Activated CD8-positive, alpha-beta T cell treated with anti-CD3 and anti-CD28 coated beads, Interleukin-2, amount 10 ng/mL, durations not matched to agents 7 days and 5 days (primary cell): ENCODE data around the gene UNG. TPM values are rescaled to one million over a fixed set of nuclear protein-coding genes. Genes with fewer than 3 reads are reported as not detected.
"Not testable (repeated sequence)": the region's sequence is repeated elsewhere in the genome, so short reads cannot be mapped to it uniquely, and the experiment has no call there.

Source experiments
- ATAC-seq: fragments of 150-1000 bp; cut with Tn5 transposase; one replicate; pipeline ENCODE4 v1.10.0; 2021; ENCODE audit warnings: moderate library complexity
- CTCF ChIA-PET: fragments of 350-600 bp; sonication (Branson Sonifier 250); formaldehyde crosslinking; loops from one replicate; lab custom pipeline; 2021; ENCODE audit warnings: antibody characterized with exemption; lab: Charles Lee
- POLR2A ChIA-PET: fragments of 350-600 bp; sonication (Branson Sonifier 250); formaldehyde crosslinking; loops from one replicate; lab custom pipeline; 2021; ENCODE audit warnings: antibody characterized with exemption; lab: Charles Lee
- DNase-seq: peaks from one replicate; pipeline ENCODE4 v3.0.0-alpha.2; 2020
- H3K27ac Mint-ChIP-seq: one replicate; pipeline ENCODE4 v1.8.0; 2021; ENCODE audit warnings: mild to moderate bottlenecking, mixed read lengths
- H3K27me3 Mint-ChIP-seq: one replicate; pipeline ENCODE4 v1.8.0; 2021; ENCODE audit warnings: low read depth, mixed read lengths
- H3K36me3 Mint-ChIP-seq: one replicate; pipeline ENCODE4 v1.8.0; 2021; ENCODE audit warnings: low read depth, mixed read lengths
- H3K4me1 Mint-ChIP-seq: one replicate; pipeline ENCODE4 v1.8.0; 2021; ENCODE audit warnings: low read depth, mixed read lengths
- H3K4me3 Mint-ChIP-seq: one replicate; pipeline ENCODE4 v1.8.0; 2021; ENCODE audit warnings: mild to moderate bottlenecking, mixed read lengths
- H3K9me3 Mint-ChIP-seq: one replicate; pipeline ENCODE4 v1.8.0; 2022; ENCODE audit warnings: mixed read lengths; ENCODE audit not compliant: insufficient read depth
- total RNA-seq, 2 experiments: library from RNA; stranded (reverse); gene quantifications; one replicate each; pipeline ENCODE4 v1.2.3, GENCODE V29; 2021

UNG gene
- total RNA-seq, result 10 to 100 TPM; 61.5 to 66.8 TPM

GRCh38 chr12:109097435-109098182 is at the start of gene UNG:
Gene UNG, plus strand, starts transcription at chr12:109097597. Its CDS starts 83 bp downstream, at chr12:109097680.
- ChIA-PET CTCF (interaction anchor here (1.0 to 3.5 kb wide), 2 partner anchors 14 to 296 kb away, joined by 3 to 26 read pairs; no protein-coding TSS in a partner anchor), POLR2A (no interaction called here)
- Mint-ChIP-seq H3K4me1 (peaks cover 38% of the 10 kb centered on the region), H3K27ac (peak within 1 kb of the TSS; percentile 87), H3K4me3 (peak within 1 kb of the TSS; percentile 74), H3K9me3 (no peaks in the 10 kb centered on the region), H3K36me3 (peaks cover 32% of the 10 kb centered on the region), H3K27me3 (no peaks in the 10 kb centered on the region)
- peak; percentile 97 for DNase-seq
- peak; percentile 95 for ATAC-seq

DNA sequence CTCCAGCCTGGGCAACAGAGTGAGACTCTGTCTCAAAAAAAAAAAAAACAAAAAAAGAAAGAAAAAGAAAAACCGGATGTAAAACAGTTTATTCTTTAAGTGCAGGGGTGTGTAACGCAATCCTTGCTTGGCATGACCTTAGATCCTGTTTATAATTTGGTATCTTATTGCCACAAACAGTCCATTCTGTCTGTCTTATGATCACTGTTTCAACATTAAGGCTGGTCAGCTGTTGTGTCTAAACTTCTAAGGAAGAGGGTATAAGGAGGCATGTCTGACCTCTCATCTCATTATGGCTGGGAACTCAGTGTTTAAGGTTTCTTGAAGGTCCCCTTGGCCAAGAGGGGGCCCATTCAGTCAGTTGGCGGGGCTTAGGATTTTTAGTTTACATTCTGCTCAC is 48.7 kb upstream of the UNG start:
- H3K4me1 Mint-ChIP-seq, result peaks cover 20% of the 10 kb centered on the region
- CTCF ChIA-PET, POLR2A ChIA-PET, H3K27ac Mint-ChIP-seq, H3K27me3 Mint-ChIP-seq, DNase-seq, H3K36me3 Mint-ChIP-seq, ATAC-seq, H3K9me3 Mint-ChIP-seq, H3K4me3 Mint-ChIP-seq: not testable (repeated sequence)

DNA sequence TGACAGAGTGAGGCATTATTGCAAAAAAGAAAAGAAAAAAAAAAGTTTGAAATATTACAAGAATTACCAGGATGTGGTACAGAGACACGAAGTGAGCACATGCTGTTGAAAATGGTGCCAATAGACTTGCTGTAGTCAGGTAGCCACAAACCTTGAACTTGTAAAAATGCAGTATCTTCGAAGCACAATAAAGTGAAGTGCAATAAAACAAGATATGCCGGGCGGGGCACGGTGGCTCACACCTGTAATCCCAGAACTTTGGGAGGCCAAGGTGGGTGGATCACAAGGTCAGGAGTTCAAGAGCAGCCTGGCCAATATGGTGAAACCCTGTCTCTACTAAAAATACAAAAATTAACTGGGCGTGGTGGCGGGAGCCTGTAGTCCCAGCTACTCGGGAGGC is 47.6 kb upstream of the UNG start:
- ATAC-seq, DNase-seq, H3K27me3 Mint-ChIP-seq, H3K27ac Mint-ChIP-seq, H3K9me3 Mint-ChIP-seq, CTCF ChIA-PET, H3K4me3 Mint-ChIP-seq, H3K36me3 Mint-ChIP-seq, POLR2A ChIA-PET: not testable (repeated sequence)
- peaks cover 24% of the 10 kb centered on the region for H3K4me1 Mint-ChIP-seq

GRCh38 chr12:109052097-109052413 is 45.3 kb upstream of the UNG start:
- Mint-ChIP-seq H3K27ac (peak overlapping the region; percentile 91), H3K4me3 (peak overlapping the region; percentile 81), H3K4me1 (peaks cover 18% of the 10 kb centered on the region), H3K36me3 (peaks cover 6% of the 10 kb centered on the region), H3K27me3 (no peaks in the 10 kb centered on the region), H3K9me3 (no peaks in the 10 kb centered on the region)
- ATAC-seq, result no peak
- ChIA-PET POLR2A (interaction anchor here (0.7 kb wide), 1 partner anchor 503 kb away, joined by 3 read pairs; no protein-coding TSS in a partner anchor), CTCF (interaction anchor here (0.6 to 1.3 kb wide), 2 partner anchors 41 to 43 kb away, joined by 3 to 8 read pairs; no protein-coding TSS in a partner anchor)
- DNase-seq, result no peak

DNA sequence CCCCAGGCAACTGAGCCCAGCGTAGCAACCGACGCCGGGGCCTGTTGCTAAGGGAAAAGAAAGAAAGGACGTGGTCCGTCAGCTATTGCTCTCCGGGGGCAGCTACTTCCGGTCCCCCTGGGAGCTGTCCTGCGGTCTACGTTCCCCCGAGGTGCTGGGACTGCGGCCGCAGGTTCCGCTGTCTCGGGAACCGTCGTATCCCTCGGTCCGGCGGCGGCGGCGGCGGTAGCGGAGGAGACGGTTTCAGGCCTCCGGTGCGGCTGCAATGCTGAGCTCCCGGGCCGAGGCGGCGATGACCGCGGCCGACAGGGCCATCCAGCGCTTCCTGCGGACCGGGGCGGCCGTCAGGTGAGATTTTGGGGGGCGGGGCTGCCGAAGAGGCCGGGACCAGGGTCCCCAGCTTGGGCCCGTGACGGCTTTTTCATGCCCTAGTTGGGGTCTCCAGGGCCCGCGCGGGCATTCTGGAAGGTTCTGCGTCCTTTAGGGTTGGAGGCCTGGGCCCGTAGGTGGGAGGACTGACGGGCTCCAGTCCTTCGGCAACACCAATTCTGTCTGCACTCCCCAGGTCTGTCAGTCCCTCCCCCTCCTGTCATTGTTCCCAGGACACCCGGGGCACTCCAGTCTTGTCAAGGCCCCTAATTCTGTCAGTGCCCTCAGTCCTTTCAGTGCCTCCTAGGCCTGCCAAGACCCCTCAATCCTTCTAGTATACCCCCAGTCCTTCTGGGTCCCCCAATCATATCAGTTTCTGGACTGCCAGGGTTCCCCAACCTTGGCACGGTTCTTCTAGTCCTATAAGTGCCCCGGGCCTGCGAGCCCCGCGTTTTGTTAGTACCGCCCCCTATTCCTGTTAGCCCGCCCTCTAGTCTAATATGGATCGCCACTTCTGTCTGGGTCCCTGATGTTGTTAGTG is 44.7 kb upstream of the UNG start, which contains the start of gene USP30:
TSS of gene USP30 (plus strand) at position 163 of the 910 bp plus-strand sequence. CDS start at position 266, 103 bp downstream.
- CTCF ChIA-PET, result interaction anchor here (0.6 to 2.5 kb wide), 4 partner anchors 40 to 59 kb away, joined by 3 to 15 read pairs (median 6); partner anchors contain the start of gene ALKBH2
- Mint-ChIP-seq H3K4me1 (peaks cover 12% of the 10 kb centered on the region), H3K27ac (peak within 1 kb of the TSS; percentile 91), H3K36me3 (peaks cover 6% of the 10 kb centered on the region), H3K27me3 (no peaks in the 10 kb centered on the region), H3K4me3 (peak within 1 kb of the TSS; percentile 81), H3K9me3 (no peaks in the 10 kb centered on the region)
- ATAC-seq (peak; percentile 76), DNase-seq (peak; percentile 86)
- POLR2A ChIA-PET, result interaction anchor here (0.7 to 0.9 kb wide), 3 partner anchors 41 to 504 kb away, joined by 3 read pairs; no protein-coding TSS in a partner anchor

DNA sequence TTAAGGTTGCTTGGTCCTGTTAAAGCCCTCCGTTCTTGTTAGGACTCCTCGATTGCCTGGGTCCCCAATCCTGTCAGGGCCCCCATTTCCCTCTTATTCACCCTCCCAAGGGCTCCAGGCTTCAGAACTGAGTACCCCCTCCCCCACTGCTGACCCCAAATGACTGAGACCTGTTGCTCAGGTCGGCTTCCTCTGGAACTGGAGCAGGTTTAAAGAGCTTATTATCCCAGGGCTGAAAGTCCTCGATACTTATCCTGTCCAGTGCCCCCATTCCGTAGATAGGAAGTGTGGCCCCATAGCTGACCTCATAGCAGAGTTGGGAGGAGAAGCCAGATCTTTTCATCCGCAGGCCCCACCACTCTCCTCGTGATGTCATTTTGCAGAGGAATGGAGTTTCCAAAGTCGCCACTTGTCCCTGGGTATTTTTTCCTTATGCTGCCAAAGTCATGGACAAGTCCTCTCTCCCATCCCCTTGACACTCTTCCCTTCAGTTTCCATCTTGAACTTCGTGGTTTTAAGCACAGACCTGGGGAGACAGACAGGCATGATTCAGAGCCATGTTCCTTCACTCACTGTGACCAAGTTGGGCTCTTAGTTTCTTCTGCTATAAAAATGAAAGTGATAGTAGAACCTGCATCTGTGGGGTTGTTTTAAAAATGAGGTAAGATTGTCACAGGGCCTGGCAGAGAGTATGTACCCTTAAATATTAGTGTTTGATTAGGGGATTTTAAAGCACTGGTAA is 43.8 kb upstream of the UNG start:
- Mint-ChIP-seq H3K27ac (peak overlapping the region; percentile 91), H3K9me3 (no peaks in the 10 kb centered on the region), H3K36me3 (peaks cover 6% of the 10 kb centered on the region), H3K4me1 (peaks cover 11% of the 10 kb centered on the region), H3K4me3 (peak overlapping the region; percentile 81), H3K27me3 (no peaks in the 10 kb centered on the region)
- POLR2A ChIA-PET, result interaction anchor here (1.0 to 1.6 kb wide), 2 partner anchors 38 to 45 kb away, joined by 3 to 5 read pairs; no protein-coding TSS in a partner anchor
- ATAC-seq (peak; percentile 62), DNase-seq (peak; percentile 48)
- CTCF ChIA-PET, result interaction anchor here (1.5 to 2.5 kb wide), 3 partner anchors 37 to 58 kb away, joined by 3 to 15 read pairs (median 4); partner anchors contain the start of gene ALKBH2

DNA sequence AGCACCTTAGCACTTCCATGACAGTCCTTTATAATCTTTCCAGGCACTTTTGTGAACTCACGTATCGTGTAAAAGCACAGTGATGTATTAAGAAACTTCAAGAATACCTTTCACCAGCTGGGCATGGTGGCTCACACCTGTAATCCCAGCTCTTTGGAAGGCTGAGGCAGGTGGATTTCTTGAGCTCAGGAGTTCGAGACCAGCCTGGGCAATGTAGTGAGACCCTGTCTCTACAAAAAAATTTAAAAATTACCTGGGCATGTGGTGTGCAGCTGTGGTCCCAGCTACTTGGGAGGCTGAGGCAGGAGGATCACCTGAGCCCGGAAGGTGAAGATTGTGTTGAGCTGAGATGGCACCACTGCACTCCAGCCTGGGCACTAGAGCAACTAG is 43.3 kb upstream of the UNG start:
- Mint-ChIP-seq H3K4me3 (peak overlapping the region; percentile 81), H3K4me1 (peaks cover 11% of the 10 kb centered on the region), H3K27ac (peak overlapping the region; percentile 91)
- POLR2A ChIA-PET, result interaction anchor here (1.0 to 1.6 kb wide), 2 partner anchors 38 to 45 kb away, joined by 3 to 5 read pairs; no protein-coding TSS in a partner anchor
- peak; percentile 1 for ATAC-seq
- CTCF ChIA-PET, result interaction anchor here (1.5 to 2.5 kb wide), 4 partner anchors 33 to 58 kb away, joined by 3 to 15 read pairs (median 4); partner anchors contain the start of gene ALKBH2
- DNase-seq, H3K9me3 Mint-ChIP-seq, H3K27me3 Mint-ChIP-seq, H3K36me3 Mint-ChIP-seq: not testable (repeated sequence)

DNA sequence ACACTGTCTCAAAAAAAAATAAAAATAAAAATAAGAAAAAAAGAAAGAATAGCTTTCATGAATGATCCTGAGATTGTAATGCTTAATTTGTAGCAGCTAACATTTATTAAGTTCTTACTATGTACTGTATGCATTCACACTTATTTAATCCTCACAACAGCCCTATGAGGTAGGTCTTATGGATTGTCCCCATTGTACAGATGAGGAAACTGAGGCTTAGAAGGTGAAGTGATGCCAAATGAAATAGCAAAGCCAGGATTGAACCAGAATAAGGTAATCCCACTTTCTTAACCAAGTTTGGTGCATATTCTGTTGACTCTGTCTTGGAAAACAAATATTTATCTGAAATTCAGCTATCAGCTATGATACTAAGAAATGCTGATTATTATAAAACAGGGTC is 42.9 kb upstream of the UNG start:
- POLR2A ChIA-PET, result interaction anchor here (0.6 to 1.6 kb wide), 3 partner anchors 37 to 1368 kb away, joined by 3 to 5 read pairs (median 3); no protein-coding TSS in a partner anchor
- no peaks in the 10 kb centered on the region for H3K9me3 Mint-ChIP-seq
- H3K4me3 Mint-ChIP-seq, result no peak overlapping the region
- no peaks in the 10 kb centered on the region for H3K27me3 Mint-ChIP-seq
- H3K4me1 Mint-ChIP-seq, result peaks cover 11% of the 10 kb centered on the region
- CTCF ChIA-PET, result interaction anchor here (1.5 to 2.5 kb wide), 4 partner anchors 33 to 57 kb away, joined by 3 to 15 read pairs (median 4); partner anchors contain the start of gene ALKBH2
- peaks cover 6% of the 10 kb centered on the region for H3K36me3 Mint-ChIP-seq
- no peak for ATAC-seq
- H3K27ac Mint-ChIP-seq, result no peak overlapping the region
- no peak for DNase-seq

- CTCF ChIA-PET, result no interaction called here
- peaks cover 4% of the 10 kb centered on the region for H3K36me3 Mint-ChIP-seq
- no peak overlapping the region for H3K27ac Mint-ChIP-seq
- H3K9me3 Mint-ChIP-seq, result no peaks in the 10 kb centered on the region
- no peak for DNase-seq
- ATAC-seq, result no peak
- no peak overlapping the region for H3K4me3 Mint-ChIP-seq
- H3K4me1 Mint-ChIP-seq, result peaks cover 9% of the 10 kb centered on the region
- POLR2A ChIA-PET, result no interaction called here
- no peaks in the 10 kb centered on the region for H3K27me3 Mint-ChIP-seq
Observed at GRCh38 chr12:109056891-109057290, 40.5 kb upstream of the UNG start.

- Mint-ChIP-seq H3K27ac (no peak overlapping the region), H3K27me3 (no peaks in the 10 kb centered on the region), H3K36me3 (no peaks in the 10 kb centered on the region), H3K4me1 (peaks cover 4% of the 10 kb centered on the region), H3K4me3 (no peak overlapping the region), H3K9me3 (no peaks in the 10 kb centered on the region)
- CTCF ChIA-PET, result no interaction called here
- POLR2A ChIA-PET, result no interaction called here
- ATAC-seq (no peak), DNase-seq (no peak)
Observed at GRCh38 chr12:109057376-109057775, 40.0 kb upstream of the UNG start.

DNA sequence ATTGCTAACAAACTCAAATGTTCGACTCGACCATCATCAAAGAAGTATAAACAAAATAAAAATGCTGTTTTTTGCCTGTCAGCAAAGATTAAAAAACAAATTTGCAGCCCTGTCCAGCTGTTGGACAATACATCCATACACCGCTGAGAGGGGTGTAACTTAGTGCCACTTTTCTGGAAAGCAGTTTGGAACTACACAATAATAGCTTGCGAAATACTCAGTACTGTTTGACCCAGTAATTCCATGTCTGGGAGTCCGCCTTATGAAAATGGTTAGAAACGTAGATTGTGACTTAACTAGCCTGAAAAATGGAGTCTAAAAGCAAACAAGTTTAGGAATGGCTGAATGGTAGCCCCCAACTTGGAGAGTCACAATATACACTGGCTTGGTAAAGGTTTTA is 38.6 kb upstream of the UNG start:
- no peak for DNase-seq
- CTCF ChIA-PET, result no interaction called here
- POLR2A ChIA-PET, result no interaction called here
- H3K27me3 Mint-ChIP-seq, result no peaks in the 10 kb centered on the region
- no peaks in the 10 kb centered on the region for H3K9me3 Mint-ChIP-seq
- H3K4me1 Mint-ChIP-seq, result peaks cover 4% of the 10 kb centered on the region
- ATAC-seq, result no peak
- H3K4me3 Mint-ChIP-seq, result no peak overlapping the region
- H3K36me3 Mint-ChIP-seq, result peaks cover 2% of the 10 kb centered on the region
- H3K27ac Mint-ChIP-seq, result no peak overlapping the region
